GM12872 (cell line): ENCODE measurements around the gene GNB5.
A peak's percentile ranks its signal among the peaks of the same experiment; 100 is the strongest.

Experiments
- CTCF ChIP-seq: IDR thresholded peaks from 3 replicates; pipeline ENCODE4 v1.5.1; 2011; ENCODE audit warnings: low read depth, mild to moderate bottlenecking, low read length, moderate library complexity; ENCODE audit not compliant: insufficient read depth

The GNB5 gene

GRCh38 chr15:52146776-52147175 is 44.4 kb downstream of the GNB5 start:
- TF ChIP-seq CTCF: no peak

GRCh38 chr15:52146261-52146660 is 44.9 kb downstream of the GNB5 start:
- no peak for TF ChIP-seq CTCF

- no peak for TF ChIP-seq CTCF
These were observed 46.5 kb downstream of the GNB5 start for GRCh38 chr15:52144656-52145178.

GRCh38 chr15:52143873-52144272 is 47.3 kb downstream of the GNB5 start:
- TF ChIP-seq CTCF: no peak

- no peak for TF ChIP-seq CTCF
These were observed 50.5 kb downstream of the GNB5 start for GRCh38 chr15:52140646-52141045.

- TF ChIP-seq CTCF: peak; percentile 89
These were observed 51.4 kb downstream of the GNB5 start for GRCh38 chr15:52139599-52140462.

- no peak for TF ChIP-seq CTCF
These were observed 53.5 kb downstream of the GNB5 start for GRCh38 chr15:52137432-52138357.
